Testis (tissue), 2 donors: Measurements from ENCODE around the gene ZSCAN23.

Experiments used
- CTCF ChIP-seq, 3 experiments: fragments of 450-650 bp in 2 of 3; fragments of 200-600 bp in 1 of 3; sonication (generic) in 1 of 3; IDR thresholded peaks; one replicate each; pipeline ENCODE4 v1.5.1; 2016 to 2019; ENCODE audit warnings: antibody characterized with exemption in 3 of 3, mild to moderate bottlenecking in 2 of 3, moderate library complexity in 1 of 3
- POLR2A ChIP-seq: fragments of 450-650 bp; IDR thresholded peaks from one replicate; pipeline ENCODE4 v1.6.1; 2017; ENCODE audit warnings: antibody characterized with exemption, mild to moderate bottlenecking, moderate library complexity

- no peak for TF ChIP-seq CTCF (IDR thresholded peaks at IDR 0.05)
- TF ChIP-seq POLR2A = no peak
These were observed 42.1 kb downstream of the ZSCAN23 start for GRCh38 chr6:28401172-28401571.
